PC-3 (cell line): Measurements from ENCODE around the gene OSTC. TPM values are rescaled to one million over a fixed set of nuclear protein-coding genes. Genes with fewer than 3 reads are reported as not detected.
"Not testable (repeated sequence)": the region's sequence is repeated elsewhere in the genome, so short reads cannot be mapped to it uniquely, and the experiment has no call there.

Source experiments
- ATAC-seq: fragments of 200-7000 bp; cut with Tn5 transposase; 2 replicates; pipeline ENCODE4 v1.9.1; 2020; ENCODE audit warnings: mild to moderate bottlenecking, moderate library complexity
- BruUV-seq: library from RNA; stranded (reverse); fragments of 400-500 nt; replicated peaks from 2 replicates; lab custom pipeline; 2021; lab: Mats Ljungman, UMichigan
- CTCF ChIA-PET: fragments of 300-600 bp; sonication (Branson Sonifier 250); formaldehyde crosslinking; loops from one replicate; lab custom pipeline; 2022; ENCODE audit warnings: antibody characterized with exemption; lab: Charles Lee
- POLR2A ChIA-PET: fragments of 300-600 bp; sonication (Branson Sonifier 250); formaldehyde crosslinking; loops from one replicate; lab custom pipeline; 2022; ENCODE audit warnings: antibody characterized with exemption; ENCODE audit not compliant: unreplicated experiment; lab: Charles Lee
- DNase-seq: peaks from one replicate; pipeline ENCODE4 v3.0.0-alpha.2; 2015
- H2AFZ ChIP-seq: fragments of 300-600 bp; sonication (generic); 2 replicates; pipeline ENCODE4 v1.6.0; 2016; ENCODE audit warnings: antibody characterized with exemption, low read length
- H3F3A ChIP-seq: fragments of 300-600 bp; sonication (generic); one replicate; pipeline ENCODE4 v1.6.0; 2017; ENCODE audit warnings: antibody characterized with exemption, low read length, control low read depth, mild to moderate bottlenecking; ENCODE audit not compliant: unreplicated experiment
- H3K27ac ChIP-seq: fragments of 300-600 bp; sonication (generic); 2 replicates; pipeline ENCODE4 v1.5.1; 2016; ENCODE audit warnings: mild to moderate bottlenecking, low read length
- H3K27me3 ChIP-seq: fragments of 300-600 bp; sonication (generic); 2 replicates; pipeline ENCODE4 v1.6.1; 2016; ENCODE audit warnings: low read length, mixed read lengths
- H3K36me3 ChIP-seq: fragments of 300-600 bp; sonication (generic); 2 replicates; pipeline ENCODE4 v1.6.1; 2016; ENCODE audit warnings: low read depth, mixed run types, low read length, mixed read lengths
- H3K4me1 ChIP-seq: fragments of 300-600 bp; sonication (generic); 2 replicates; pipeline ENCODE4 v1.5.1; 2016; ENCODE audit warnings: low read length; ENCODE audit not compliant: insufficient read depth
- H3K4me2 ChIP-seq: fragments of 300-600 bp; sonication (generic); 2 replicates; pipeline ENCODE4 v1.6.0; 2016; ENCODE audit warnings: low read length
- H3K4me3 ChIP-seq: fragments of 300-600 bp; sonication (generic); 2 replicates; pipeline ENCODE4 v1.5.1; 2016; ENCODE audit warnings: mild to moderate bottlenecking, low read length, mixed read lengths
- H3K79me2 ChIP-seq: fragments of 300-600 bp; sonication (generic); 2 replicates; pipeline ENCODE4 v1.6.1; 2017; ENCODE audit warnings: low read length, mixed read lengths
- H3K9ac ChIP-seq: fragments of 300-600 bp; sonication (generic); 2 replicates; pipeline ENCODE4 v1.6.0; 2016; ENCODE audit warnings: mild to moderate bottlenecking, low read length
- H3K9me2 ChIP-seq: fragments of 300-600 bp; sonication (generic); replicated peaks from 2 replicates; pipeline ENCODE4 v1.6.1; 2016; ENCODE audit warnings: mixed run types, low read length, mixed read lengths
- H3K9me3 ChIP-seq: fragments of 300-600 bp; sonication (generic); 2 replicates; pipeline ENCODE4 v1.6.1; 2016; ENCODE audit warnings: low read length, mixed read lengths
- H4K20me1 ChIP-seq: fragments of 300-600 bp; sonication (generic); 2 replicates; pipeline ENCODE4 v1.6.1; 2016; ENCODE audit warnings: low read length, mixed read lengths
- CTCF ChIP-seq: fragments of 300-600 bp; sonication (generic); conservative IDR thresholded peaks from 2 replicates; pipeline ENCODE4 v1.5.1; 2017; ENCODE audit warnings: antibody characterized with exemption, low read depth, mild to moderate bottlenecking, low read length
- EZH2 ChIP-seq: fragments of 300-600 bp; sonication (generic); IDR thresholded peaks from one replicate; pipeline ENCODE4 v1.6.1; 2017; ENCODE audit warnings: antibody characterized with exemption, mild to moderate bottlenecking, low read length; ENCODE audit not compliant: unreplicated experiment
- EZH2phosphoT487 ChIP-seq: fragments of 300-600 bp; sonication (generic); IDR thresholded peaks from 2 replicates; pipeline ENCODE4 v1.6.1; 2018; ENCODE audit warnings: mild to moderate bottlenecking, antibody characterized with exemption, low read length, borderline replicate concordance
- intact Hi-C: fragments of 100-400 bp; cut with micrococcal nuclease; formaldehyde crosslinking; loops from 2 replicates; pipeline ENCODE4 v1.9.0; 2023
- total RNA-seq: library from RNA; depleted of rRNA; stranded (reverse); fragments of >200 nt; gene quantifications from 2 replicates; pipeline ENCODE4 v1.2.3, GENCODE V29; 2014

The OSTC gene
- total RNA-seq, 1 experiment from 2014 or later, result 49.1 TPM

- H3K27ac ChIP-seq, result no peak overlapping the region
- ChIA-PET CTCF (no interaction called here), POLR2A (no interaction called here)
- H3K79me2 ChIP-seq, result no peaks in the 10 kb centered on the region
- ATAC-seq (no peak), DNase-seq (no peak)
- no peaks in the 10 kb centered on the region for H3K4me1 ChIP-seq
- no peak overlapping the region for H3K4me2 ChIP-seq
- H2AFZ ChIP-seq, result no peak overlapping the region
- H3K4me3 ChIP-seq, result no peak overlapping the region
- no peaks in the 10 kb centered on the region for H3K9me2 ChIP-seq
- H3K9me3 ChIP-seq, result no peaks in the 10 kb centered on the region
- H4K20me1 ChIP-seq, result no peaks in the 10 kb centered on the region
- TF ChIP-seq EZH2phosphoT487, result no peak
- TF ChIP-seq EZH2, result no peak
- no peak for TF ChIP-seq CTCF
- H3F3A ChIP-seq, result no peaks in the 10 kb centered on the region
- BruUV-seq, result no TSS peak
- intact Hi-C loops, result no loop called here
- H3K36me3 ChIP-seq, result no peaks in the 10 kb centered on the region
- H3K9ac ChIP-seq, result no peak overlapping the region
- H3K27me3 ChIP-seq, result no peaks in the 10 kb centered on the region
These were observed 58.8 kb downstream of the OSTC start for GRCh38 chr4:108709234-108709633.

- Histone ChIP-seq H3K36me3 (no peaks in the 10 kb centered on the region), H3K9me3 (no peaks in the 10 kb centered on the region), H3K27ac (no peak overlapping the region), H3K9ac (no peak overlapping the region), H3K4me1 (no peaks in the 10 kb centered on the region), H3K79me2 (no peaks in the 10 kb centered on the region), H3F3A (no peaks in the 10 kb centered on the region), H4K20me1 (no peaks in the 10 kb centered on the region), H3K4me3 (no peak overlapping the region), H2AFZ (no peak overlapping the region), H3K27me3 (no peaks in the 10 kb centered on the region), H3K4me2 (no peak overlapping the region), H3K9me2 (no peaks in the 10 kb centered on the region)
- CTCF ChIA-PET, result no interaction called here
- no peak for ATAC-seq
- TF ChIP-seq EZH2, result no peak
- TF ChIP-seq EZH2phosphoT487, result no peak
- TF ChIP-seq CTCF, result no peak
- no peak for DNase-seq
- intact Hi-C loops, result no loop called here
- BruUV-seq, result no TSS peak
- POLR2A ChIA-PET, result no interaction called here
These were observed 59.3 kb downstream of the OSTC start for GRCh38 chr4:108709722-108710121.

- H3K9ac ChIP-seq, H2AFZ ChIP-seq, POLR2A ChIA-PET, H3K79me2 ChIP-seq, H4K20me1 ChIP-seq, H3F3A ChIP-seq, DNase-seq, H3K27ac ChIP-seq, CTCF ChIA-PET, H3K9me2 ChIP-seq, H3K36me3 ChIP-seq, H3K9me3 ChIP-seq, ATAC-seq, BruUV-seq, H3K4me1 ChIP-seq, H3K4me2 ChIP-seq, intact Hi-C loops, H3K27me3 ChIP-seq, H3K4me3 ChIP-seq: not testable (repeated sequence)
These were observed 60.2 kb downstream of the OSTC start for GRCh38 chr4:108710578-108710977.
